Brain microvascular endothelial cell (primary cell): ENCODE results near the gene KIAA1549.

Experiments used
- DNase-seq: peaks from one replicate; pipeline ENCODE4 v3.0.0-alpha.2; 2020
- H3K27ac ChIP-seq: fragments of 250-450 bp; sonication (Bioruptor Pico); 2 replicates; pipeline ENCODE4 v1.5.1; 2020; ENCODE audit warnings: mild to moderate bottlenecking, moderate library complexity
- H3K27me3 ChIP-seq: fragments of 250-450 bp; sonication (Bioruptor Pico); replicated peaks from 2 replicates; pipeline ENCODE4 v1.5.1; 2020; ENCODE audit warnings: mild to moderate bottlenecking
- H3K36me3 ChIP-seq: fragments of 250-450 bp; sonication (Bioruptor Pico); replicated peaks from 2 replicates; pipeline ENCODE4 v1.5.1; 2020; ENCODE audit warnings: mild to moderate bottlenecking
- H3K4me3 ChIP-seq: 2 replicates; pipeline ENCODE4 v1.5.1; 2011; ENCODE audit warnings: low read depth, mild to moderate bottlenecking, control low read depth, low read length, moderate library complexity
- in situ Hi-C: cut with HindIII; loops from 2 replicates; pipeline ENCODE4 v1.10.0; 2017; ENCODE audit warnings: low sequenced_read_pairs, low pct_ligation_motif_present
- TF ChIP-seq, protein P1 (sequence below): IDR thresholded peaks from 2 replicates; pipeline ENCODE4 v1.5.1; 2011; ENCODE audit warnings: low read depth, mild to moderate bottlenecking, moderate library complexity, low read length, control low read depth, inconsistent platforms; ENCODE audit errors: missing control alignments

KIAA1549 gene

DNA sequence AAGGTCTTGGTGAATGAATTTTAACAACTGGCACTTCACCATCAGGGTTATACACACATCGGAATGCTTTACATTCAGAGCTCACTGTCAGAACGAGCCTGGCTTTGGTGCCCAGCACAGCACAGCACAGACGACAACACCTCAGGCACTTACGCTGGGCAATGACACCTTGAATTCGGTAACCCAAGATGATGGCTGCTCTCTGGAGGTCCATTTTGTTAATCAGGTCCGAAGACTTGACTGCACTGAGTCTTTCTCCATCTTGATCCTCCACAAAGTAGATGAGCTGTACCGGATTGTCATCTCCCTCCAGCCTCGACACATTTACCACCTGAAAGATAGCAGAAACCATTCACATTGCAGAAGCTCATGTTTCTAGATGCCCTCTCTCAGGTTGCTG lies 82.4 kb downstream of the KIAA1549 start:
- no peak overlapping the region for H3K27ac ChIP-seq
- DNase-seq = no peak
- TF ChIP-seq, protein P1, sequence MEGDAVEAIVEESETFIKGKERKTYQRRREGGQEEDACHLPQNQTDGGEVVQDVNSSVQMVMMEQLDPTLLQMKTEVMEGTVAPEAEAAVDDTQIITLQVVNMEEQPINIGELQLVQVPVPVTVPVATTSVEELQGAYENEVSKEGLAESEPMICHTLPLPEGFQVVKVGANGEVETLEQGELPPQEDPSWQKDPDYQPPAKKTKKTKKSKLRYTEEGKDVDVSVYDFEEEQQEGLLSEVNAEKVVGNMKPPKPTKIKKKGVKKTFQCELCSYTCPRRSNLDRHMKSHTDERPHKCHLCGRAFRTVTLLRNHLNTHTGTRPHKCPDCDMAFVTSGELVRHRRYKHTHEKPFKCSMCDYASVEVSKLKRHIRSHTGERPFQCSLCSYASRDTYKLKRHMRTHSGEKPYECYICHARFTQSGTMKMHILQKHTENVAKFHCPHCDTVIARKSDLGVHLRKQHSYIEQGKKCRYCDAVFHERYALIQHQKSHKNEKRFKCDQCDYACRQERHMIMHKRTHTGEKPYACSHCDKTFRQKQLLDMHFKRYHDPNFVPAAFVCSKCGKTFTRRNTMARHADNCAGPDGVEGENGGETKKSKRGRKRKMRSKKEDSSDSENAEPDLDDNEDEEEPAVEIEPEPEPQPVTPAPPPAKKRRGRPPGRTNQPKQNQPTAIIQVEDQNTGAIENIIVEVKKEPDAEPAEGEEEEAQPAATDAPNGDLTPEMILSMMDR = no peak
- no peak overlapping the region for H3K4me3 ChIP-seq
- H3K36me3 ChIP-seq = no peaks in the 10 kb centered on the region
- H3K27me3 ChIP-seq = no peaks in the 10 kb centered on the region
- in situ Hi-C loops = no loop called here

DNA sequence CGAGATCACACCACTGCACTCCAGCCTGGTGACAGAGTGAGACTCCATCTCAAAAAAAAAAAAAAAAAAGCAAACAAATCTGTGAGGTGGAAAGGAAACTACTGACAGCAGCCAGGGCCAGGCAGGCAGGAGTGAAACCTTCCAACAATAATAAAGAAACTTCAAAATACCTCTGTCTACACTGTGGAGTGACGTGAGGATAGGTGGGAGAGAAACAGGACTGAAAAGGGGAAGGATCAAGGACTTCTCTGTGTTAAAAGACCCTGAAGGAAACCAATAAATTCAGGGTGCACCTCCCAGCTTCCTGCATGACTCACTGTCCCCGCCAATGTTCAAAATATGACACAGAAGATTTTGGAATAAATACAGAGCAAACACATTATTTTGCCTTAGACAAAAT lies 82.9 kb downstream of the KIAA1549 start:
- no peaks in the 10 kb centered on the region for H3K27me3 ChIP-seq
- TF ChIP-seq, protein P1 = no peak
- no peak overlapping the region for H3K27ac ChIP-seq
- in situ Hi-C loops = no loop called here
- no peak overlapping the region for H3K4me3 ChIP-seq
- no peak for DNase-seq
- H3K36me3 ChIP-seq = no peaks in the 10 kb centered on the region

DNA sequence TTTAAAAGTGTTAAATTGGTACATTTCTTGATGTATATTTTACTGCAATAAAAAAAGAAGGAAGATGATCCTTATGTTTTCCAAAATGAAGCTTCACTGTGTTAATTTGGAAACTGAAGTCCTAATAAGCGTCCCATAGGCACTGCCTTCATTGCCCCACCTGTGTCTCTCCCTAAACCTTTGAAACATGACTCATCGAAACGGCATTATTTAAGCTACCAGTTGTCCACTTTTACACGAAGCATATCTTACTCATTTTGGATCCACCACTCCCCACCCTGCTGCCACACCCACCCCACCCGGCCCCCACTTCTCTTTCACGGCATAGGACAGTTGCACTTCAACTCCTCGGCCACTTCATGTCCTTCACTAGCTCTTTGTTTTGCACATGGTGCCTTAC lies 85.5 kb downstream of the KIAA1549 start:
- TF ChIP-seq, protein P1 = no peak
- Histone ChIP-seq H3K27me3 (no peaks in the 10 kb centered on the region), H3K36me3 (no peaks in the 10 kb centered on the region), H3K27ac (no peak overlapping the region), H3K4me3 (no peak overlapping the region)
- in situ Hi-C loops = no loop called here
- DNase-seq = no peak

DNA sequence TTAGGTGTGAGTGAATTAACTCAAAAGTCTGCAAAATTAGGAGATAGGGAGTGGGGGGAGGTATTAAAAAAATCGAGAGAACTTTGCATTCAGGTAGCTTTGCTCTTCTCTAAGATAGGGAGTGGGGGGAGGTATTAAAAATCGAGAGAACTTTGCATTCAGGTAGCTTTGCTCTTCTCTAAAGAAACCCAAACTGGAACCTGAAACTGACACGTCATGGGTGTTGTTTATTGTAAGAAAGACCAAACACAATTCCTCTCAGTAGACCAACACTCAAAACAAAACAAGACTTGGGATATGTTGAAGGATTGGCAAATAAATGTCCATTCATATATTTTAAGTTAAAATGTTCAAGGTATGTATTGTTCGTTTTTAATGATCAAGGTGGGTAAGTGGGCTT lies 87.9 kb downstream of the KIAA1549 start:
- no peaks in the 10 kb centered on the region for H3K36me3 ChIP-seq
- no peak for DNase-seq
- in situ Hi-C loops = no loop called here
- no peak overlapping the region for H3K27ac ChIP-seq
- H3K4me3 ChIP-seq = no peak overlapping the region
- TF ChIP-seq, protein P1 = no peak
- no peaks in the 10 kb centered on the region for H3K27me3 ChIP-seq

DNA sequence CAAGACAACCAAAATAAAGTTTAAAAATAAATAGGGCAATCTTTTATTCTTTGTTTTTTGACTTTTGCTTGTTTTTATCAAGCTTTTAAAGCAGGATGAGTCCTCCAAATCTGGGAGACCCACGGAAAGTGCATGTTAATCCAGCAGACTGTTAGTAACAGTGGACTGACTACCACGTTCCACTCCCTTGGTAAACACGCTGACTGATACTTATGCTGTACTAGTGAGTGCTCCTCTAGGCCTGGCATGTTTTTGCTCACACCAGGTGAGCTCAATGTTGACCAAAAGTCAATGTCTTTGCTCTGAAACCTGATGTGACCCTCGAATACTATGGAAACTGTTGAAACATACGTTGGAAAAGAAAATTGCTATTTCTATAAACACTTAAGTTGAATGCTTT lies 88.4 kb downstream of the KIAA1549 start:
- in situ Hi-C loops = no loop called here

More for the DNA sequence above, 88.4 kb downstream of the KIAA1549 start:
- no peak for DNase-seq
- Histone ChIP-seq H3K4me3 (no peak overlapping the region), H3K27me3 (no peaks in the 10 kb centered on the region), H3K27ac (no peak overlapping the region), H3K36me3 (no peaks in the 10 kb centered on the region)
- TF ChIP-seq, protein P1 = no peak
